CD4-positive, alpha-beta memory T cell (primary cell): ENCODE data around the gene CAP2. TPM values are rescaled to one million over a fixed set of nuclear protein-coding genes. Genes with fewer than 3 reads are reported as not detected.

Experiments
- CTCF ChIA-PET: fragments of 350-600 bp; sonication (Branson Sonifier 250); formaldehyde crosslinking; loops from one replicate; lab custom pipeline; 2021; ENCODE audit warnings: inconsistent platforms; ENCODE audit not compliant: partially characterized antibody; lab: Charles Lee
- POLR2A ChIA-PET: fragments of 350-600 bp; sonication (Branson Sonifier 250); formaldehyde crosslinking; loops from one replicate; lab custom pipeline; 2021; ENCODE audit not compliant: partially characterized antibody; lab: Charles Lee
- DNase-seq, 5 donors: peaks; one replicate each; pipeline versions ENCODE4 v3.0.0 to v3.0.0-alpha.2; 2020 to 2022; ENCODE audit warnings: mixed read lengths in 1 of 5
- H3K27ac ChIP-seq: one replicate; pipeline ENCODE4 v1.7.0; 2013; ENCODE audit warnings: low read depth, low read length
- H3K27me3 ChIP-seq: 2 replicates; pipeline ENCODE4 v1.7.0; 2013; ENCODE audit warnings: mild to moderate bottlenecking, low read length, moderate library complexity; ENCODE audit not compliant: insufficient read depth
- H3K36me3 ChIP-seq: 2 replicates; pipeline ENCODE4 v1.7.0; 2013; ENCODE audit warnings: mild to moderate bottlenecking, low read length, moderate library complexity; ENCODE audit not compliant: insufficient read depth
- H3K4me1 ChIP-seq: 2 replicates; pipeline ENCODE4 v1.7.0; 2013; ENCODE audit warnings: mild to moderate bottlenecking, low read length, moderate library complexity; ENCODE audit not compliant: insufficient read depth
- H3K4me3 ChIP-seq, 2 donors: one replicate each; pipeline ENCODE4 v1.7.0; 2013; ENCODE audit warnings: low read length in 2 of 2, mild to moderate bottlenecking in 1 of 2
- H3K9me3 ChIP-seq, 2 donors: one replicate each; pipeline ENCODE4 v1.7.0; 2013; ENCODE audit warnings: low read length in 2 of 2, control low read depth in 1 of 2; ENCODE audit not compliant: control insufficient read depth in 1 of 2
- H3K27ac Mint-ChIP-seq, 7 donors: one replicate each; pipeline ENCODE4 v1.8.0; 2020 to 2021; ENCODE audit warnings: mixed read lengths in 7 of 7, mild to moderate bottlenecking in 6 of 7, inconsistent platforms in 3 of 7, moderate library complexity in 3 of 7
- H3K27me3 Mint-ChIP-seq, 2 donors: one replicate each; pipeline ENCODE4 v1.8.0; 2020 to 2021; ENCODE audit warnings: mixed read lengths in 2 of 2
- H3K36me3 Mint-ChIP-seq, 2 donors: one replicate each; pipeline ENCODE4 v1.8.0; 2020 to 2021; ENCODE audit warnings: mixed read lengths in 2 of 2, inconsistent platforms in 1 of 2, mild to moderate bottlenecking in 1 of 2
- H3K4me1 Mint-ChIP-seq, 4 donors: one replicate each; pipeline ENCODE4 v1.8.0; 2020 to 2021; ENCODE audit warnings: mixed read lengths in 4 of 4, mild to moderate bottlenecking in 1 of 4
- H3K4me3 Mint-ChIP-seq, 8 donors: one replicate each; pipeline ENCODE4 v1.8.0; 2020 to 2021; ENCODE audit warnings: mixed read lengths in 8 of 8, mild to moderate bottlenecking in 7 of 8, moderate library complexity in 6 of 8, inconsistent platforms in 3 of 8
- H3K9me3 Mint-ChIP-seq, 8 donors: one replicate each; pipeline ENCODE4 v1.8.0; 2020 to 2021; ENCODE audit warnings: mixed read lengths in 8 of 8, mild to moderate bottlenecking in 5 of 8, inconsistent platforms in 3 of 8, moderate library complexity in 1 of 8
- intact Hi-C: fragments of 100-400 bp; cut with micrococcal nuclease; formaldehyde crosslinking; loops from one replicate; pipeline ENCODE4 v1.15.1; 2023
- polyA plus RNA-seq, 2 donors: library from polyadenylated mRNA; unstranded; fragments of 300-500 nt; fragmentation: Illumina TruSeq; gene quantifications; one replicate each; pipeline ENCODE4 v1.2.3, GENCODE V29; 2021
- total RNA-seq, 2 experiments: library from RNA; stranded (reverse); gene quantifications; one replicate each; pipeline ENCODE4 v1.2.3, GENCODE V29; 2021

Gene CAP2
- total and polyA plus RNA-seq, 4 experiments from 2014 or later, result not detected

- peaks cover 4 to 10% (median 7%) of the 10 kb centered on the region in 4 donors for H3K4me1 Mint-ChIP-seq
- intact Hi-C loops, result no loop called here
- POLR2A ChIA-PET, result no interaction called here
Observed at GRCh38 chr6:17591287-17591686, 197.9 kb downstream of the CAP2 start.

GRCh38 chr6:17593246-17593645, 199.9 kb downstream of the CAP2 start:
- no peaks in the 10 kb centered on the region for H3K36me3 ChIP-seq
- CTCF ChIA-PET, result no interaction called here
- no peaks in the 10 kb centered on the region for H3K27me3 ChIP-seq
- POLR2A ChIA-PET, result no interaction called here
- Mint-ChIP-seq H3K36me3 (no peaks in the 10 kb centered on the region), H3K4me3 (no peak overlapping the region), H3K27me3 (no peaks in the 10 kb centered on the region), H3K9me3 (peaks cover 0 to 3% (median 0%) of the 10 kb centered on the region in 8 donors), H3K4me1 (peaks cover 4 to 10% (median 7%) of the 10 kb centered on the region in 4 donors), H3K27ac (peak overlapping the region in 2 of 7 donors; percentile 3 to 35)
- H3K4me1 ChIP-seq, result peaks cover 7% of the 10 kb centered on the region
- no peaks in the 10 kb centered on the region for H3K9me3 ChIP-seq
- H3K27ac ChIP-seq, result no peak overlapping the region
- DNase-seq, result no peak
- no peak overlapping the region for H3K4me3 ChIP-seq
- intact Hi-C loops, result no loop called here

More at GRCh38 chr6:17591287-17591686, 197.9 kb downstream of the CAP2 start:
- Histone ChIP-seq H3K4me1 (peaks cover 7% of the 10 kb centered on the region), H3K4me3 (no peak overlapping the region), H3K9me3 (no peaks in the 10 kb centered on the region), H3K36me3 (no peaks in the 10 kb centered on the region), H3K27ac (no peak overlapping the region), H3K27me3 (no peaks in the 10 kb centered on the region)
- Mint-ChIP-seq H3K36me3 (no peaks in the 10 kb centered on the region), H3K4me3 (no peak overlapping the region), H3K9me3 (peaks cover 0 to 3% (median 0%) of the 10 kb centered on the region in 8 donors), H3K27me3 (no peaks in the 10 kb centered on the region), H3K27ac (peak overlapping the region in 2 of 7 donors; percentile 9 to 68)
- no peak for DNase-seq
- CTCF ChIA-PET, result interaction anchor here (1.4 to 3.3 kb wide), 4 partner anchors 9 to 224 kb away, joined by 4 to 20 read pairs (median 6); partner anchors contain the start of gene FAM8A1

GRCh38 chr6:17596085-17596484, 202.7 kb downstream of the CAP2 start:
- H3K4me1 Mint-ChIP-seq, result peaks cover 2 to 13% (median 7%) of the 10 kb centered on the region in 4 donors
- H3K36me3 Mint-ChIP-seq, result peaks cover 0 to 1% of the 10 kb centered on the region in 2 donors
- CTCF ChIA-PET, result interaction anchor here (1.1 to 1.6 kb wide), 2 partner anchors 106 to 208 kb away, joined by 3 to 4 read pairs; no protein-coding TSS in a partner anchor
- no peaks in the 10 kb centered on the region for H3K9me3 ChIP-seq
- no peaks in the 10 kb centered on the region for H3K27me3 Mint-ChIP-seq
- no peak overlapping the region for H3K4me3 ChIP-seq
- H3K27ac Mint-ChIP-seq, result no peak overlapping the region
- peaks cover 0 to 3% (median 0%) of the 10 kb centered on the region in 8 donors for H3K9me3 Mint-ChIP-seq
- no peak overlapping the region for H3K27ac ChIP-seq
- H3K36me3 ChIP-seq, result no peaks in the 10 kb centered on the region
- intact Hi-C loops, result no loop called here
- H3K4me1 ChIP-seq, result peaks cover 7% of the 10 kb centered on the region
- POLR2A ChIA-PET, result no interaction called here
- no peaks in the 10 kb centered on the region for H3K27me3 ChIP-seq
- no peak overlapping the region for H3K4me3 Mint-ChIP-seq
- no peak for DNase-seq

GRCh38 chr6:17599877-17600526, 206.6 kb downstream of the CAP2 start, which contains the start of gene FAM8A1:
FAM8A1 (plus strand) TSS chr6:17600302; CDS start chr6:17600410, 108 bp downstream.
- peak within 1 kb of the TSS; percentile 78 for H3K27ac ChIP-seq
- Mint-ChIP-seq H3K27me3 (no peaks in the 10 kb centered on the region), H3K4me3 (peak within 1 kb of the TSS; percentile 88 to 96 (median 92)), H3K36me3 (peaks cover 11 to 27% of the 10 kb centered on the region in 2 donors), H3K4me1 (peaks cover 22 to 50% (median 35%) of the 10 kb centered on the region in 4 donors), H3K9me3 (no peaks in the 10 kb centered on the region), H3K27ac (peak within 1 kb of the TSS; percentile 81 to 96 (median 92))
- intact Hi-C loops, result loop anchor here (1.0 to 5.0 kb wide), 7 partner anchors 16 to 838 kb away; partner anchors contain the start of genes ATXN1, KDM1B, NUP153 and TPMT
- CTCF ChIA-PET, result interaction anchor here (0.7 to 2.9 kb wide), 16 partner anchors 9 to 107 kb away, joined by 3 to 25 read pairs (median 6); partner anchors contain the start of gene NUP153
- no peaks in the 10 kb centered on the region for H3K9me3 ChIP-seq
- H3K4me3 ChIP-seq, result peak within 1 kb of the TSS; percentile 50 to 64
- POLR2A ChIA-PET, result interaction anchor here (0.6 to 6.0 kb wide), 25 partner anchors 11 to 839 kb away, joined by 3 to 94 read pairs (median 5); partner anchors contain the start of genes ATXN1, DEK, NUP153 and TPMT
- peaks cover 4% of the 10 kb centered on the region for H3K36me3 ChIP-seq
- H3K27me3 ChIP-seq, result no peaks in the 10 kb centered on the region
- DNase-seq, result peak; percentile 92 to 94 (median 93)
- H3K4me1 ChIP-seq, result peaks cover 42% of the 10 kb centered on the region

GRCh38 chr6:17600527-17601385, 207.4 kb downstream of the CAP2 start:
- H3K4me1 ChIP-seq, result peaks cover 42% of the 10 kb centered on the region
- ChIA-PET CTCF (interaction anchor here (0.7 to 2.9 kb wide), 16 partner anchors 10 to 203 kb away, joined by 3 to 25 read pairs (median 7); partner anchors contain the start of gene NUP153), POLR2A (interaction anchor here (0.8 to 6.0 kb wide), 28 partner anchors 9 to 840 kb away, joined by 3 to 94 read pairs (median 5); partner anchors contain the start of genes ATXN1, DEK, NUP153 and TPMT)
- no peaks in the 10 kb centered on the region for H3K9me3 ChIP-seq
- Mint-ChIP-seq H3K9me3 (no peaks in the 10 kb centered on the region), H3K27me3 (no peaks in the 10 kb centered on the region), H3K27ac (peak overlapping the region; percentile 81 to 96 (median 89)), H3K4me1 (peaks cover 22 to 50% (median 35%) of the 10 kb centered on the region in 4 donors), H3K36me3 (peaks cover 14 to 32% of the 10 kb centered on the region in 2 donors), H3K4me3 (peak overlapping the region; percentile 88 to 96 (median 92))
- H3K27me3 ChIP-seq, result no peaks in the 10 kb centered on the region
- peak overlapping the region; percentile 50 to 64 for H3K4me3 ChIP-seq
- peak overlapping the region; percentile 78 for H3K27ac ChIP-seq
- intact Hi-C loops, result loop anchor here (1.0 to 5.0 kb wide), 7 partner anchors 16 to 838 kb away; partner anchors contain the start of genes ATXN1, KDM1B, NUP153 and TPMT
- DNase-seq, result peak in 4 of 5 donors; percentile 42 to 74 (median 52)
- peaks cover 9% of the 10 kb centered on the region for H3K36me3 ChIP-seq

GRCh38 chr6:17601386-17601703, 207.9 kb downstream of the CAP2 start:
- Histone ChIP-seq H3K4me3 (peak overlapping the region; percentile 50 to 64), H3K36me3 (peaks cover 10% of the 10 kb centered on the region), H3K9me3 (no peaks in the 10 kb centered on the region), H3K27ac (peak overlapping the region; percentile 78), H3K27me3 (no peaks in the 10 kb centered on the region), H3K4me1 (peaks cover 42% of the 10 kb centered on the region)
- no peak for DNase-seq
- Mint-ChIP-seq H3K4me3 (peak overlapping the region; percentile 88 to 96 (median 92)), H3K27ac (peak overlapping the region; percentile 81 to 96 (median 89)), H3K27me3 (no peaks in the 10 kb centered on the region), H3K4me1 (peaks cover 22 to 50% (median 36%) of the 10 kb centered on the region in 4 donors), H3K9me3 (no peaks in the 10 kb centered on the region), H3K36me3 (peaks cover 17 to 36% of the 10 kb centered on the region in 2 donors)
- intact Hi-C loops, result loop anchor here (2.0 to 5.0 kb wide), 4 partner anchors 31 to 839 kb away; partner anchors contain the start of gene ATXN1
- ChIA-PET POLR2A (interaction anchor here (0.8 to 6.0 kb wide), 20 partner anchors 9 to 840 kb away, joined by 3 to 94 read pairs (median 6); partner anchors contain the start of genes ATXN1, DEK, NUP153 and TPMT), CTCF (interaction anchor here (0.7 to 2.9 kb wide), 15 partner anchors 10 to 203 kb away, joined by 3 to 25 read pairs (median 7); partner anchors contain the start of gene NUP153)
